ENCODE measurements around the gene STIL.

The STIL gene

DNA sequence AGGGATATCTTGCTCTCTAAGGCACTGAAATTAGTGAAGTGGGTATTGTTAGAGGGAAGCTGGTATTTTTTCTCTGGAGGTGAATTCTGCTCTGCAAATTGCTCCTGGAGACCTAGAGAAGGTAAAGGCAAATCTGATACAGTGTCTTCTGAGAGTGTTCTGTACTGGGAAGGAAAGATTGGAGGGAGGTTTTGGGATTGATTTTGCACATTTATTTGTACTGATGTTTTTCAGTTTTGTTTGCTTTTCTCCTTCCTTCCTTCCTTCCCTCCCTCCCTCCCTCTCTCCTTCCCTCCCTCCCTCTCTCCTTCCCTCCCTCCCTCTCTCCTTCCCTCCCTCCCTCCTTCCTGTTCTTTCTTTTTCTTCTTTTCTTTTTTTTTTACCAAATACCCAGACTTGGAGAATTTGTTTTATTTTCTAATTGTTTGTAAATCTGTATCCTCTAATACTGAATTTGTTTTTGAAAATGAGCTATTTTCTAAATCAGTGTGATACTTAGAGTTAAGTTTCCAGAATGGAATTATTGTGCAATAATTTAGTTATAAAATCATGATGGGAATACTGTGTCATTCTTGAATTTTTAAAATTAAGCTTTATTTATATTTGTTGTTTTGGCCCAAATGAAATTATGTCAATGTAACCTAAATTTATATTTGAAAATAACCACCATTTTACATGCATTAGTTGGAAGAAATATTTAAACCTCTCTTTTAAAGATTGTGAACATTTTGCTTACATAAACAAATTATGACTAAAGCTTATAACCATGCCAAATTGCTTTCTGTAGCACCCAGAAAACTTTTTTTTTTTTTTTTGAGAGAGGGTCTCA is 24.5 kb upstream of the STIL start:
- DNase-seq (ENCODE audit: low read depth in 1 of 2, low spot score in 1 of 2): no peak
- Histone ChIP-seq H3K27me3 (ENCODE audit: insufficient read depth, poor library complexity, severe bottlenecking) (no peaks in the 10 kb centered on the region), H3K4me3 (replicated peaks; ENCODE audit: insufficient read depth, low read length) (no peak overlapping the region), H3K27ac (replicated peaks) (no peak overlapping the region)
- TF ChIP-seq GABPA (IDR thresholded peaks at IDR 0.05; ENCODE audit: low read depth) (no peak), SPI1 (IDR thresholded peaks at IDR 0.05; ENCODE audit: borderline replicate concordance, low read depth) (no peak), POLR2AphosphoS5 (IDR thresholded peaks at IDR 0.05; ENCODE audit: low read depth) (no peak)
- TF ChIP-seq, protein P1, sequence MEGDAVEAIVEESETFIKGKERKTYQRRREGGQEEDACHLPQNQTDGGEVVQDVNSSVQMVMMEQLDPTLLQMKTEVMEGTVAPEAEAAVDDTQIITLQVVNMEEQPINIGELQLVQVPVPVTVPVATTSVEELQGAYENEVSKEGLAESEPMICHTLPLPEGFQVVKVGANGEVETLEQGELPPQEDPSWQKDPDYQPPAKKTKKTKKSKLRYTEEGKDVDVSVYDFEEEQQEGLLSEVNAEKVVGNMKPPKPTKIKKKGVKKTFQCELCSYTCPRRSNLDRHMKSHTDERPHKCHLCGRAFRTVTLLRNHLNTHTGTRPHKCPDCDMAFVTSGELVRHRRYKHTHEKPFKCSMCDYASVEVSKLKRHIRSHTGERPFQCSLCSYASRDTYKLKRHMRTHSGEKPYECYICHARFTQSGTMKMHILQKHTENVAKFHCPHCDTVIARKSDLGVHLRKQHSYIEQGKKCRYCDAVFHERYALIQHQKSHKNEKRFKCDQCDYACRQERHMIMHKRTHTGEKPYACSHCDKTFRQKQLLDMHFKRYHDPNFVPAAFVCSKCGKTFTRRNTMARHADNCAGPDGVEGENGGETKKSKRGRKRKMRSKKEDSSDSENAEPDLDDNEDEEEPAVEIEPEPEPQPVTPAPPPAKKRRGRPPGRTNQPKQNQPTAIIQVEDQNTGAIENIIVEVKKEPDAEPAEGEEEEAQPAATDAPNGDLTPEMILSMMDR (IDR thresholded peaks at IDR 0.05; ENCODE audit: insufficient read depth, low read length): no peak
- TF ChIP-seq, protein P2, sequence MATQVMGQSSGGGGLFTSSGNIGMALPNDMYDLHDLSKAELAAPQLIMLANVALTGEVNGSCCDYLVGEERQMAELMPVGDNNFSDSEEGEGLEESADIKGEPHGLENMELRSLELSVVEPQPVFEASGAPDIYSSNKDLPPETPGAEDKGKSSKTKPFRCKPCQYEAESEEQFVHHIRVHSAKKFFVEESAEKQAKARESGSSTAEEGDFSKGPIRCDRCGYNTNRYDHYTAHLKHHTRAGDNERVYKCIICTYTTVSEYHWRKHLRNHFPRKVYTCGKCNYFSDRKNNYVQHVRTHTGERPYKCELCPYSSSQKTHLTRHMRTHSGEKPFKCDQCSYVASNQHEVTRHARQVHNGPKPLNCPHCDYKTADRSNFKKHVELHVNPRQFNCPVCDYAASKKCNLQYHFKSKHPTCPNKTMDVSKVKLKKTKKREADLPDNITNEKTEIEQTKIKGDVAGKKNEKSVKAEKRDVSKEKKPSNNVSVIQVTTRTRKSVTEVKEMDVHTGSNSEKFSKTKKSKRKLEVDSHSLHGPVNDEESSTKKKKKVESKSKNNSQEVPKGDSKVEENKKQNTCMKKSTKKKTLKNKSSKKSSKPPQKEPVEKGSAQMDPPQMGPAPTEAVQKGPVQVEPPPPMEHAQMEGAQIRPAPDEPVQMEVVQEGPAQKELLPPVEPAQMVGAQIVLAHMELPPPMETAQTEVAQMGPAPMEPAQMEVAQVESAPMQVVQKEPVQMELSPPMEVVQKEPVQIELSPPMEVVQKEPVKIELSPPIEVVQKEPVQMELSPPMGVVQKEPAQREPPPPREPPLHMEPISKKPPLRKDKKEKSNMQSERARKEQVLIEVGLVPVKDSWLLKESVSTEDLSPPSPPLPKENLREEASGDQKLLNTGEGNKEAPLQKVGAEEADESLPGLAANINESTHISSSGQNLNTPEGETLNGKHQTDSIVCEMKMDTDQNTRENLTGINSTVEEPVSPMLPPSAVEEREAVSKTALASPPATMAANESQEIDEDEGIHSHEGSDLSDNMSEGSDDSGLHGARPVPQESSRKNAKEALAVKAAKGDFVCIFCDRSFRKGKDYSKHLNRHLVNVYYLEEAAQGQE (IDR thresholded peaks at IDR 0.05; ENCODE audit: insufficient replicate concordance, low read depth): no peak

GRCh38 chr1:47337350-47337749 is 23.4 kb upstream of the STIL start:
- H3K27me3 ChIP-seq (ENCODE audit: insufficient read depth, poor library complexity, severe bottlenecking): no peaks in the 10 kb centered on the region
- no peak for TF ChIP-seq POLR2AphosphoS5 (IDR thresholded peaks at IDR 0.05; ENCODE audit: low read depth)
- TF ChIP-seq SPI1 (IDR thresholded peaks at IDR 0.05; ENCODE audit: borderline replicate concordance, low read depth): no peak
- TF ChIP-seq, protein P1 (IDR thresholded peaks at IDR 0.05; ENCODE audit: insufficient read depth, low read length): no peak
- TF ChIP-seq GABPA (IDR thresholded peaks at IDR 0.05; ENCODE audit: low read depth): no peak
- TF ChIP-seq, protein P2 (IDR thresholded peaks at IDR 0.05; ENCODE audit: insufficient replicate concordance, low read depth): no peak
- no peak for DNase-seq (ENCODE audit: low read depth in 1 of 2, low spot score in 1 of 2)
- H3K4me3 ChIP-seq (replicated peaks; ENCODE audit: insufficient read depth, low read length): no peak overlapping the region
- no peak overlapping the region for H3K27ac ChIP-seq (replicated peaks)

DNA sequence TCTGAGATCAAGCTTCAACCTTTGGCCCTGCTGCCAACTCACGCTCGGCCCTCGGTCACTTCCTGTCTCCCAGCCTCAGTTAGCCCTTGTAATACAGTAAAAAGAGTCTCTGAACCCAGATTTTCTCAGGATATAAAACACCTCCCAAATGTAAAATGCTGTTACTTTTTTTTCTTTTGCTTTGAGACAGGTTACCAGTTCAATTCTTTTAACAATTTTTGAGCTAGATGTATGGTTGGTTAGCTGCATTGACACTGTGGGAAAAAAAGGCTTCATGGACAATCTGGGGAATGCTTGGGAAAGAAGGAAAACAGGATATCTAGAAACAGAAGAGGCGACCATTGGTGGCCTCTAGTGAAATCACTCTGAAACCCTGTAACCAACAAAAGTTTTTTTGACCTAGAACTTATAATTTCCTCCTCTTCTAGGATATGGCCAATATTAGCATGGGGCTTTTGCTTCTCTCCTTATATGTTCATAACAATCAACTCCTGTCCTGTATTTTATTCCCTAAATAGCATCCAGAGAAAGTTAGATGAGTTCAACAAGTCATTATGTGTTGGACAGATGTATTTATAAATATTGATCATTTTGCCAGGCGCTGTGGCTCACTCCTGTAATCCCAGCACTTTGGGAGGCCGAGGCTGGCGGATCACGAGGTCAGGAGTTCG is 21.0 kb upstream of the STIL start:
- TF ChIP-seq SPI1 (IDR thresholded peaks at IDR 0.05; ENCODE audit: borderline replicate concordance, low read depth) (peak; percentile 6; the same call in 1 of the 2 replicates), POLR2AphosphoS5 (IDR thresholded peaks at IDR 0.05; ENCODE audit: low read depth) (no peak)
- TF ChIP-seq, protein P2 (IDR thresholded peaks at IDR 0.05; ENCODE audit: insufficient replicate concordance, low read depth): no peak
- no peak for DNase-seq (ENCODE audit: low read depth in 1 of 2, low spot score in 1 of 2)
- Histone ChIP-seq H3K27ac (replicated peaks) (peak overlapping the region; percentile 89), H3K27me3 (ENCODE audit: insufficient read depth, poor library complexity, severe bottlenecking) (no peaks in the 10 kb centered on the region), H3K4me3 (replicated peaks; ENCODE audit: insufficient read depth, low read length) (peak overlapping the region; percentile 82)
